WTC11 (cell line): ENCODE results near the gene GPRIN2. TPM values are rescaled to one million over a fixed set of nuclear protein-coding genes. Genes with fewer than 3 reads are reported as not detected.

ENCODE experiments used
- ATAC-seq: fragments of 200-7000 bp; cut with Tn5 transposase; 2 replicates; pipeline ENCODE4 v1.10.0; 2021; ENCODE audit warnings: mild to moderate bottlenecking, moderate library complexity
- CTCF ChIA-PET: fragments of 300-600 bp; sonication (Branson Sonifier 250); formaldehyde crosslinking; loops from one replicate; lab custom pipeline; 2021; ENCODE audit warnings: antibody characterized with exemption; lab: Charles Lee
- POLR2A ChIA-PET: fragments of 350-600 bp; sonication (Branson Sonifier 250); formaldehyde crosslinking; loops from one replicate; lab custom pipeline; 2021; ENCODE audit warnings: antibody characterized with exemption; lab: Charles Lee
- DNase-seq: peaks from one replicate; pipeline ENCODE4 v3.0.0; 2021; ENCODE audit warnings: low spot score
- H3K27ac Mint-ChIP-seq: 2 replicates; pipeline ENCODE4 v1.8.0; 2021; ENCODE audit warnings: mixed read lengths
- H3K27me3 Mint-ChIP-seq: 2 replicates; pipeline ENCODE4 v1.8.0; 2021; ENCODE audit warnings: low read depth, mild to moderate bottlenecking, moderate library complexity, mixed read lengths
- H3K36me3 Mint-ChIP-seq: 2 replicates; pipeline ENCODE4 v1.8.0; 2021; ENCODE audit warnings: mixed read lengths
- H3K4me1 Mint-ChIP-seq: 2 replicates; pipeline ENCODE4 v1.8.0; 2022; ENCODE audit warnings: mixed read lengths
- H3K4me3 Mint-ChIP-seq: 2 replicates; pipeline ENCODE4 v1.8.0; 2021; ENCODE audit warnings: mild to moderate bottlenecking, moderate library complexity, mixed read lengths
- H3K9me3 Mint-ChIP-seq: 2 replicates; pipeline ENCODE4 v1.8.0; 2021; ENCODE audit warnings: mixed read lengths
- ARID4B ChIP-seq: sonication (generic); formaldehyde crosslinking; IDR thresholded peaks from 2 replicates; pipeline ENCODE4 v1.8.0; 2023; ENCODE audit warnings: missing genetic modification reagents, mild to moderate bottlenecking, borderline replicate concordance
- E2F4 ChIP-seq: sonication (generic); formaldehyde crosslinking; IDR thresholded peaks from 2 replicates; pipeline ENCODE4 v1.8.1; 2022; ENCODE audit warnings: low read depth, mild to moderate bottlenecking, moderate library complexity, missing genetic modification reagents, borderline replicate concordance
- ETV6 ChIP-seq: sonication (generic); formaldehyde crosslinking; IDR thresholded peaks from 2 replicates; pipeline ENCODE4 v1.8.1; 2022; ENCODE audit warnings: mild to moderate bottlenecking, missing genetic modification reagents
- GABPB1 ChIP-seq: sonication (generic); formaldehyde crosslinking; IDR thresholded peaks from 2 replicates; pipeline ENCODE4 v1.8.1; 2023; ENCODE audit warnings: mild to moderate bottlenecking, missing genetic modification reagents
- GRHL2 ChIP-seq: fragments of 250-450 bp; sonication (Bioruptor Pico); IDR thresholded peaks from 2 replicates; pipeline ENCODE4 v1.8.0; 2022; ENCODE audit warnings: mild to moderate bottlenecking, moderate library complexity; ENCODE audit not compliant: insufficient replicate concordance, severe bottlenecking
- JAZF1 ChIP-seq: fragments of 250-450 bp; sonication (Bioruptor Pico); IDR thresholded peaks from 2 replicates; pipeline ENCODE4 v1.9.0; 2021; ENCODE audit warnings: moderate library complexity, mild to moderate bottlenecking, inconsistent platforms
- NFE2L1 ChIP-seq: sonication (generic); formaldehyde crosslinking; IDR thresholded peaks from 2 replicates; pipeline ENCODE4 v1.8.1; 2023; ENCODE audit warnings: missing genetic modification reagents
- SOX15 ChIP-seq: fragments of 250-450 bp; sonication (Bioruptor Pico); IDR thresholded peaks from 2 replicates; pipeline ENCODE4 v1.9.0; 2021; ENCODE audit warnings: mild to moderate bottlenecking
- TCF7 ChIP-seq: sonication (generic); formaldehyde crosslinking; IDR thresholded peaks from 2 replicates; pipeline ENCODE4 v1.8.0; 2022; ENCODE audit warnings: mild to moderate bottlenecking, low read depth, missing genetic modification reagents, moderate library complexity
- TEAD4 ChIP-seq: sonication (generic); formaldehyde crosslinking; IDR thresholded peaks from 2 replicates; pipeline ENCODE4 v1.8.0; 2022; ENCODE audit warnings: mild to moderate bottlenecking, missing genetic modification reagents
- TP53 ChIP-seq: sonication (generic); formaldehyde crosslinking; IDR thresholded peaks from 2 replicates; pipeline ENCODE4 v1.8.1; 2023; ENCODE audit warnings: mild to moderate bottlenecking, missing genetic modification reagents
- USF1 ChIP-seq: sonication (generic); formaldehyde crosslinking; IDR thresholded peaks from 2 replicates; pipeline ENCODE4 v1.8.0; 2022; ENCODE audit warnings: mild to moderate bottlenecking, missing genetic modification reagents
- USF2 ChIP-seq: sonication (generic); formaldehyde crosslinking; IDR thresholded peaks from 2 replicates; pipeline ENCODE4 v1.8.1; 2023; ENCODE audit warnings: mild to moderate bottlenecking, missing genetic modification reagents, moderate library complexity
- ZNF396 ChIP-seq: fragments of 250-450 bp; sonication (Bioruptor Pico); IDR thresholded peaks from 2 replicates; pipeline ENCODE4 v1.8.0; 2021; ENCODE audit warnings: mild to moderate bottlenecking, moderate library complexity, borderline replicate concordance
- ZNF423 ChIP-seq: fragments of 250-450 bp; sonication (Bioruptor Pico); IDR thresholded peaks from 2 replicates; pipeline ENCODE4 v2.1.2; 2022; ENCODE audit warnings: mild to moderate bottlenecking, moderate library complexity
- total RNA-seq: library from RNA; stranded (reverse); gene quantifications from 3 replicates; pipeline ENCODE4 v1.2.3, GENCODE V29; 2021
- TF ChIP-seq, protein P1 (sequence below): sonication (generic); formaldehyde crosslinking; conservative IDR thresholded peaks from 2 replicates; pipeline ENCODE4 v1.8.1; 2023; ENCODE audit warnings: mild to moderate bottlenecking, low read depth, missing genetic modification reagents, moderate library complexity
- TF ChIP-seq, protein P2 (sequence below): fragments of 250-450 bp; sonication (Bioruptor Pico); IDR thresholded peaks from 2 replicates; pipeline ENCODE4 v1.9.0; 2021; ENCODE audit warnings: mild to moderate bottlenecking, borderline replicate concordance
- TF ChIP-seq, protein P3 (sequence below): sonication (generic); formaldehyde crosslinking; IDR thresholded peaks from 2 replicates; pipeline ENCODE4 v1.8.0; 2022; ENCODE audit warnings: mild to moderate bottlenecking, missing genetic modification reagents
- TF ChIP-seq, protein P4 (sequence below): sonication (generic); formaldehyde crosslinking; IDR thresholded peaks from 2 replicates; pipeline ENCODE4 v1.8.1; 2023; ENCODE audit warnings: mild to moderate bottlenecking, missing genetic modification reagents, moderate library complexity

The GPRIN2 gene
- total RNA-seq, 1 experiment from 2014 or later: 17.5 TPM

DNA sequence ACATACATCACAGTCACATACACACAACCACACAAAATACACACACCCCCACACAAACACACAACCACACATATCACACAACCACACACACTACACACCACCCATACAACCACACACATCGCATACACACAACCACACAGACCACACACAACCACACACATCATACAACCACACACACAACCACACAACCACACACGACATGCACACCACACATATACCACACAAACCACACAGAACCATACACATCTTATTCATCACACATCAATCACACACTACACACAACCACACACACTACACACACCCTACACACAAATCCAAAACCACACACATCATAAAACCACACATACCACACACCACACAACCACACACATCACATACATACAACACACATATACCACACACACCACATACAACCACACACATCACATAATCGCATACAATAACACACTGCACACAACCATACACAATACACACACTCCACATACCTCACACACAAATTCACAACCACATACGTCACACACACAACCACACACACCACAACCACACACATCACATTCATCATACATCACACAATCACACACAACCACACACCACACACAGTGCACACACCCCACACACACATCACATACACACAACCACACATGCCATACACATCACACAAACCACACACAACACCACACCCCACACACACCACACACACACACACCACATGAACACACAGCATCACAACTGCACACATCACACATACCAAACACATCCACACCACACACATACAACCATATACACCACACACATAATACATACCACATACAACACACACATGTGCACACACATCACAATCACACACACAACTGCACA, 30.4 kb downstream of the GPRIN2 start:
- POLR2A ChIA-PET: no interaction called here
- no peaks in the 10 kb centered on the region for H3K27me3 Mint-ChIP-seq
- H3K27ac Mint-ChIP-seq: no peak overlapping the region
- H3K36me3 Mint-ChIP-seq: no peaks in the 10 kb centered on the region
- ATAC-seq (no peak), DNase-seq (no peak)
- H3K4me3 Mint-ChIP-seq: no peak overlapping the region
- CTCF ChIA-PET: no interaction called here
- no peaks in the 10 kb centered on the region for H3K9me3 Mint-ChIP-seq
- no peaks in the 10 kb centered on the region for H3K4me1 Mint-ChIP-seq
- TF ChIP-seq ZNF423 (CRISPR knock-in tag): no peak
- TF ChIP-seq ARID4B (CRISPR knock-in tag): peak; percentile 34; the same call in 1 of the 2 replicates
- no peak for TF ChIP-seq USF2 (CRISPR knock-in tag)
- TF ChIP-seq, protein P1, sequence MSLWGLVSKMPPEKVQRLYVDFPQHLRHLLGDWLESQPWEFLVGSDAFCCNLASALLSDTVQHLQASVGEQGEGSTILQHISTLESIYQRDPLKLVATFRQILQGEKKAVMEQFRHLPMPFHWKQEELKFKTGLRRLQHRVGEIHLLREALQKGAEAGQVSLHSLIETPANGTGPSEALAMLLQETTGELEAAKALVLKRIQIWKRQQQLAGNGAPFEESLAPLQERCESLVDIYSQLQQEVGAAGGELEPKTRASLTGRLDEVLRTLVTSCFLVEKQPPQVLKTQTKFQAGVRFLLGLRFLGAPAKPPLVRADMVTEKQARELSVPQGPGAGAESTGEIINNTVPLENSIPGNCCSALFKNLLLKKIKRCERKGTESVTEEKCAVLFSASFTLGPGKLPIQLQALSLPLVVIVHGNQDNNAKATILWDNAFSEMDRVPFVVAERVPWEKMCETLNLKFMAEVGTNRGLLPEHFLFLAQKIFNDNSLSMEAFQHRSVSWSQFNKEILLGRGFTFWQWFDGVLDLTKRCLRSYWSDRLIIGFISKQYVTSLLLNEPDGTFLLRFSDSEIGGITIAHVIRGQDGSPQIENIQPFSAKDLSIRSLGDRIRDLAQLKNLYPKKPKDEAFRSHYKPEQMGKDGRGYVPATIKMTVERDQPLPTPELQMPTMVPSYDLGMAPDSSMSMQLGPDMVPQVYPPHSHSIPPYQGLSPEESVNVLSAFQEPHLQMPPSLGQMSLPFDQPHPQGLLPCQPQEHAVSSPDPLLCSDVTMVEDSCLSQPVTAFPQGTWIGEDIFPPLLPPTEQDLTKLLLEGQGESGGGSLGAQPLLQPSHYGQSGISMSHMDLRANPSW (CRISPR knock-in tag): no peak
- TF ChIP-seq, protein P2, sequence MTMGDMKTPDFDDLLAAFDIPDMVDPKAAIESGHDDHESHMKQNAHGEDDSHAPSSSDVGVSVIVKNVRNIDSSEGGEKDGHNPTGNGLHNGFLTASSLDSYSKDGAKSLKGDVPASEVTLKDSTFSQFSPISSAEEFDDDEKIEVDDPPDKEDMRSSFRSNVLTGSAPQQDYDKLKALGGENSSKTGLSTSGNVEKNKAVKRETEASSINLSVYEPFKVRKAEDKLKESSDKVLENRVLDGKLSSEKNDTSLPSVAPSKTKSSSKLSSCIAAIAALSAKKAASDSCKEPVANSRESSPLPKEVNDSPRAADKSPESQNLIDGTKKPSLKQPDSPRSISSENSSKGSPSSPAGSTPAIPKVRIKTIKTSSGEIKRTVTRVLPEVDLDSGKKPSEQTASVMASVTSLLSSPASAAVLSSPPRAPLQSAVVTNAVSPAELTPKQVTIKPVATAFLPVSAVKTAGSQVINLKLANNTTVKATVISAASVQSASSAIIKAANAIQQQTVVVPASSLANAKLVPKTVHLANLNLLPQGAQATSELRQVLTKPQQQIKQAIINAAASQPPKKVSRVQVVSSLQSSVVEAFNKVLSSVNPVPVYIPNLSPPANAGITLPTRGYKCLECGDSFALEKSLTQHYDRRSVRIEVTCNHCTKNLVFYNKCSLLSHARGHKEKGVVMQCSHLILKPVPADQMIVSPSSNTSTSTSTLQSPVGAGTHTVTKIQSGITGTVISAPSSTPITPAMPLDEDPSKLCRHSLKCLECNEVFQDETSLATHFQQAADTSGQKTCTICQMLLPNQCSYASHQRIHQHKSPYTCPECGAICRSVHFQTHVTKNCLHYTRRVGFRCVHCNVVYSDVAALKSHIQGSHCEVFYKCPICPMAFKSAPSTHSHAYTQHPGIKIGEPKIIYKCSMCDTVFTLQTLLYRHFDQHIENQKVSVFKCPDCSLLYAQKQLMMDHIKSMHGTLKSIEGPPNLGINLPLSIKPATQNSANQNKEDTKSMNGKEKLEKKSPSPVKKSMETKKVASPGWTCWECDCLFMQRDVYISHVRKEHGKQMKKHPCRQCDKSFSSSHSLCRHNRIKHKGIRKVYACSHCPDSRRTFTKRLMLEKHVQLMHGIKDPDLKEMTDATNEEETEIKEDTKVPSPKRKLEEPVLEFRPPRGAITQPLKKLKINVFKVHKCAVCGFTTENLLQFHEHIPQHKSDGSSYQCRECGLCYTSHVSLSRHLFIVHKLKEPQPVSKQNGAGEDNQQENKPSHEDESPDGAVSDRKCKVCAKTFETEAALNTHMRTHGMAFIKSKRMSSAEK: no peak
- TF ChIP-seq TCF7 (CRISPR knock-in tag): no peak
- TF ChIP-seq, protein P3, sequence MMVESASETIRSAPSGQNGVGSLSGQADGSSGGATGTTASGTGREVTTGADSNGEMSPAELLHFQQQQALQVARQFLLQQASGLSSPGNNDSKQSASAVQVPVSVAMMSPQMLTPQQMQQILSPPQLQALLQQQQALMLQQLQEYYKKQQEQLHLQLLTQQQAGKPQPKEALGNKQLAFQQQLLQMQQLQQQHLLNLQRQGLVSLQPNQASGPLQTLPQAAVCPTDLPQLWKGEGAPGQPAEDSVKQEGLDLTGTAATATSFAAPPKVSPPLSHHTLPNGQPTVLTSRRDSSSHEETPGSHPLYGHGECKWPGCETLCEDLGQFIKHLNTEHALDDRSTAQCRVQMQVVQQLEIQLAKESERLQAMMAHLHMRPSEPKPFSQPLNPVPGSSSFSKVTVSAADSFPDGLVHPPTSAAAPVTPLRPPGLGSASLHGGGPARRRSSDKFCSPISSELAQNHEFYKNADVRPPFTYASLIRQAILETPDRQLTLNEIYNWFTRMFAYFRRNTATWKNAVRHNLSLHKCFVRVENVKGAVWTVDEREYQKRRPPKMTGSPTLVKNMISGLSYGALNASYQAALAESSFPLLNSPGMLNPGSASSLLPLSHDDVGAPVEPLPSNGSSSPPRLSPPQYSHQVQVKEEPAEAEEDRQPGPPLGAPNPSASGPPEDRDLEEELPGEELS (CRISPR knock-in tag): no peak
- TF ChIP-seq TEAD4: 0 out of 2 replicates have a peak, but pooled peaks have one; percentile 17
- 0 out of 2 replicates have a peak, but pooled peaks have one; percentile 2 for TF ChIP-seq SOX15 (CRISPR knock-in tag)
- TF ChIP-seq, protein P4, sequence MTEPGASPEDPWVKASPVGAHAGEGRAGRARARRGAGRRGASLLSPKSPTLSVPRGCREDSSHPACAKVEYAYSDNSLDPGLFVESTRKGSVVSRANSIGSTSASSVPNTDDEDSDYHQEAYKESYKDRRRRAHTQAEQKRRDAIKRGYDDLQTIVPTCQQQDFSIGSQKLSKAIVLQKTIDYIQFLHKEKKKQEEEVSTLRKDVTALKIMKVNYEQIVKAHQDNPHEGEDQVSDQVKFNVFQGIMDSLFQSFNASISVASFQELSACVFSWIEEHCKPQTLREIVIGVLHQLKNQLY (CRISPR knock-in tag): no peak
- no peak for TF ChIP-seq JAZF1 (CRISPR knock-in tag)
- TF ChIP-seq TP53: no peak
- TF ChIP-seq USF1 (CRISPR knock-in tag): 0 out of 2 replicates have a peak, but pooled peaks have one; percentile 15
- no peak for TF ChIP-seq GABPB1 (CRISPR knock-in tag)
- no peak for TF ChIP-seq ZNF396 (CRISPR knock-in tag)
- no peak for TF ChIP-seq GRHL2 (CRISPR knock-in tag)
- no peak for TF ChIP-seq E2F4 (CRISPR knock-in tag)
- no peak for TF ChIP-seq ETV6
- peak; percentile 12; the same call in 1 of the 2 replicates for TF ChIP-seq NFE2L1 (CRISPR knock-in tag)
